HepG2 (cell line): ENCODE data around the gene FITM1. TPM values are rescaled to one million over a fixed set of nuclear protein-coding genes. Genes with fewer than 3 reads are reported as not detected.

Experiments
- AHR ChIP-seq: IDR thresholded peaks from 2 replicates; pipeline ENCODE4 v1.6.1; 2018; ENCODE audit warnings: missing genetic modification reagents, missing compliant biosample characterization
- CBX2 ChIP-seq, 2 experiments: fragments of 200-600 bp in 1 of 2; sonication (generic); formaldehyde crosslinking in 1 of 2; IDR thresholded peaks; 2 replicates each; pipeline versions ENCODE4 v1.7.0 to v1.8.1; 2018 to 2022; ENCODE audit warnings: low read depth in 2 of 2, low read length in 1 of 2, mild to moderate bottlenecking in 1 of 2, missing genetic modification reagents in 1 of 2
- CHD2 ChIP-seq: IDR thresholded peaks from 2 replicates; pipeline ENCODE4 v1.6.1; 2011; ENCODE audit warnings: low read depth, low read length, improper control_type of control experiment
- FOSL1 ChIP-seq: sonication (generic); formaldehyde crosslinking; IDR thresholded peaks from 2 replicates; pipeline ENCODE4 v1.9.0; 2021; ENCODE audit warnings: missing genetic modification reagents, borderline replicate concordance
- FOXK2 ChIP-seq: fragments of 450-650 bp; IDR thresholded peaks from 2 replicates; pipeline ENCODE4 v1.6.1; 2016
- HBP1 ChIP-seq: IDR thresholded peaks from 2 replicates; pipeline ENCODE4 v1.6.1; 2016; ENCODE audit warnings: low read depth, control low read depth
- IRF2 ChIP-seq: IDR thresholded peaks from 2 replicates; pipeline ENCODE4 v1.6.1; 2018; ENCODE audit warnings: missing genetic modification reagents, missing compliant biosample characterization
- NFE2 ChIP-seq: sonication (generic); formaldehyde crosslinking; IDR thresholded peaks from 2 replicates; pipeline ENCODE4 v1.4.0; 2020; ENCODE audit warnings: missing genetic modification reagents
- PAXIP1 ChIP-seq: sonication (generic); formaldehyde crosslinking; conservative IDR thresholded peaks from 2 replicates; pipeline ENCODE4 v1.4.0; 2020; ENCODE audit warnings: mild to moderate bottlenecking, missing genetic modification reagents, moderate library complexity
- POLR2G ChIP-seq: fragments of 200-400 bp; formaldehyde crosslinking; IDR thresholded peaks from 2 replicates; pipeline ENCODE4 v1.6.1; 2018; ENCODE audit warnings: mild to moderate bottlenecking, low read depth, low read length, moderate library complexity
- RFX5 ChIP-seq: IDR thresholded peaks from 2 replicates; pipeline ENCODE4 v1.6.1; 2011; ENCODE audit warnings: low read depth, low read length, improper control_type of control experiment
- STAG1 ChIP-seq: sonication (generic); formaldehyde crosslinking; IDR thresholded peaks from 2 replicates; pipeline ENCODE4 v1.4.0; 2020; ENCODE audit warnings: missing genetic modification reagents
- ZFP36 ChIP-seq: fragments of 150-350 bp; IDR thresholded peaks from 2 replicates; pipeline ENCODE4 v1.6.1; 2018; ENCODE audit warnings: borderline replicate concordance, low read length, low read depth; ENCODE audit not compliant: partially characterized antibody
- ZNF556 ChIP-seq: sonication (generic); formaldehyde crosslinking; IDR thresholded peaks from 2 replicates; pipeline ENCODE4 v1.4.0; 2020; ENCODE audit warnings: mild to moderate bottlenecking, missing genetic modification reagents, borderline replicate concordance
- ZNF609 ChIP-seq: sonication (generic); formaldehyde crosslinking; IDR thresholded peaks from 2 replicates; pipeline ENCODE4 v1.4.0; 2020; ENCODE audit warnings: mild to moderate bottlenecking, missing genetic modification reagents, borderline replicate concordance
- ZNF75D ChIP-seq: sonication (generic); formaldehyde crosslinking; IDR thresholded peaks from 2 replicates; pipeline ENCODE4 v1.8.1; 2023; ENCODE audit warnings: missing genetic modification reagents, mild to moderate bottlenecking, borderline replicate concordance
- ZNF788 ChIP-seq: sonication (generic); formaldehyde crosslinking; IDR thresholded peaks from 2 replicates; pipeline ENCODE4 v1.5.0; 2020; ENCODE audit warnings: mild to moderate bottlenecking, missing genetic modification reagents, borderline replicate concordance
- ZNF841 ChIP-seq: sonication (generic); formaldehyde crosslinking; IDR thresholded peaks from 2 replicates; pipeline ENCODE4 v1.8.1; 2023; ENCODE audit warnings: missing genetic modification reagents, borderline replicate concordance
- polyA plus RNA-seq, 8 experiments: library from polyadenylated mRNA; depleted of rRNA in 3 of 8; stranded (reverse) in 7 of 8; unstranded in 1 of 8; fragments of >200 nt; fragmentation: Illumina TruSeq in 4 of 8; extraction: Trizol in 4 of 8; gene quantifications; 2 replicates each; pipeline versions ENCODE4 v1.2.1 to v1.2.3, GENCODE V29; 2011 to 2016; ENCODE audit warnings: low read depth in 4 of 8, missing spikeins in 1 of 8, mixed read lengths in 1 of 8; ENCODE audit not compliant: insufficient read depth in 1 of 8
- total RNA-seq, 5 experiments: library from RNA; depleted of rRNA; stranded (reverse); fragments of >200 nt; fragmentation: Illumina TruSeq; extraction: Trizol; gene quantifications; 2 replicates each; pipeline ENCODE4 v1.2.3, GENCODE V29; 2016; ENCODE audit warnings: low read depth in 1 of 5

The FITM1 gene
- total and polyA plus RNA-seq, 2 of the 13 experiments (the other 11 are each of a cell fraction or from before 2014, with no cell fraction given): 2.7 to 5.8 TPM

- peak; percentile 83 for TF ChIP-seq ZNF609 (CRISPR knock-in tag)
- peak; percentile 91 for TF ChIP-seq HBP1 (CRISPR knock-in tag)
- TF ChIP-seq ZFP36: no peak
- TF ChIP-seq AHR (CRISPR knock-in tag): peak; percentile 98
- TF ChIP-seq ZNF75D (CRISPR knock-in tag): no peak
- TF ChIP-seq FOXK2: peak; percentile 99
- no peak for TF ChIP-seq FOSL1 (CRISPR knock-in tag)
- TF ChIP-seq PAXIP1 (CRISPR knock-in tag): peak; percentile 70
- TF ChIP-seq STAG1: peak; percentile 40
- TF ChIP-seq NFE2 (CRISPR knock-in tag): no peak; the same call in 1 of the 2 replicates
- no peak; the same call in 1 of the 2 replicates for TF ChIP-seq CBX2 (IDR thresholded peaks at IDR 0.05; ENCODE audit: low read depth, low read length)
- no peak for TF ChIP-seq CBX2 (CRISPR knock-in tag; IDR thresholded peaks at IDR 0.05; ENCODE audit: low read depth)
- peak; percentile 97 for TF ChIP-seq IRF2 (CRISPR knock-in tag)
- TF ChIP-seq CHD2: peak; percentile 99
- TF ChIP-seq ZNF841 (CRISPR knock-in tag): no peak
- TF ChIP-seq ZNF788 (CRISPR knock-in tag): peak; percentile 88; the same call in 1 of the 2 replicates
- TF ChIP-seq POLR2G: peak; percentile 53
- peak; percentile 41; the same call in 1 of the 2 replicates for TF ChIP-seq ZNF556
- peak; percentile 89 for TF ChIP-seq RFX5
Measured at GRCh38 chr14:24114532-24115421, 15.7 kb upstream of the FITM1 start, which contains the start of the genes DCAF11 and NRL (continued).
